A549 treated with AZD2906 at 1 μM for 4 hours (cell line): Measurements from ENCODE around the gene PSMA4. TPM values are rescaled to one million over a fixed set of nuclear protein-coding genes. Genes with fewer than 3 reads are reported as not detected.

Experiments used
- total RNA-seq: library from RNA; stranded (reverse); fragments of 200-300 nt; extraction: Qiagen RNA extraction; gene quantifications from 5 replicates; pipeline ENCODE4 v1.2.3, GENCODE V29; 2022

PSMA4 gene
- total RNA-seq = 344 to 481 TPM (median 370 TPM) in 5 replicates

GRCh38 chr15:78540141-78540870 is at the start of gene PSMA4:
TSS of gene PSMA4 (plus strand) at chr15:78540444. CDS start at chr15:78541928, 1,484 bp downstream.

GRCh38 chr15:78506971-78507830 is 33.0 kb upstream of the PSMA4 start, which contains the start of gene HYKK:
TSS of gene HYKK (plus strand) at chr15:78507577. CDS start at chr15:78513089, 5,512 bp downstream.

GRCh38 chr15:78565097-78565950 is 25.1 kb downstream of the PSMA4 start, which contains the start of gene CHRNA5:
TSS of gene CHRNA5 (plus strand) at chr15:78565520. CDS start at chr15:78565720, 200 bp downstream.

Other genes with a start within 250 kb of the PSMA4 start
- gene SKIC8, start 240.8 kb upstream of the PSMA4 start, total RNA-seq = 79.3 to 124 TPM (median 84.3 TPM) in 5 replicates
- gene CRABP1, start 200.1 kb upstream of the PSMA4 start, total RNA-seq = 0.98 to 2.4 TPM (median 1.8 TPM) in 5 replicates
- gene IREB2, start 102.2 kb upstream of the PSMA4 start, total RNA-seq = 31.9 to 44.9 TPM (median 40.6 TPM) in 5 replicates
- gene HYKK, start 32.9 kb upstream of the PSMA4 start, total RNA-seq = 5.8 to 8.9 TPM (median 6.3 TPM) in 5 replicates
- 29.1 to 30.2 TPM (median 29.3 TPM) in 5 replicates for gene CHRNA5, start 25.1 kb downstream of the PSMA4 start, total RNA-seq
- gene CHRNA3, start 80.6 kb downstream of the PSMA4 start, total RNA-seq = 0.30 to 0.71 TPM (median 0.33 TPM) in 5 replicates
- 0.53 to 1.5 TPM (median 0.77 TPM) in 5 replicates for gene CHRNB4, start 100.8 kb downstream of the PSMA4 start, total RNA-seq